Adipose tissue (tissue), 3 donors: Measurements from ENCODE around the gene ARHGEF28. TPM values are rescaled to one million over a fixed set of nuclear protein-coding genes. Genes with fewer than 3 reads are reported as not detected.

Experiments
- H3K27ac ChIP-seq: one replicate; pipeline ENCODE4 v1.5.1; 2013; ENCODE audit warnings: low read depth, low read length
- WGBS, 3 donors: extraction: QIAGEN DNeasy Blood & Tissue Kit; methylation state at CpG; one replicate each; pipeline ENCODE4 v1.1.7; 2013; 5-methylcytosine and 5-hydroxymethylcytosine counted together
- polyA plus RNA-seq, 3 donors: library from polyadenylated mRNA; stranded (reverse); fragments of 200-250 nt; gene quantifications; one replicate each; pipeline ENCODE4 v1.2.3, GENCODE V29; 2013
- donor health status: healthy with polysubstance abuse.
- donor health status: Bipolar disorder and iron deficiency.
- donor health status: healthy.

The ARHGEF28 gene
- polyA plus RNA-seq, 3 donors, result 1.9 to 11.6 (median 5.5) TPM

GRCh38 chr5:73975845-73976244 is 349.8 kb downstream of the ARHGEF28 start:
- 88 to 98% (median 92%) methylated on average over 4 of the region's 4 CpGs for WGBS, 3 donors
- no peak overlapping the region for H3K27ac ChIP-seq

DNA sequence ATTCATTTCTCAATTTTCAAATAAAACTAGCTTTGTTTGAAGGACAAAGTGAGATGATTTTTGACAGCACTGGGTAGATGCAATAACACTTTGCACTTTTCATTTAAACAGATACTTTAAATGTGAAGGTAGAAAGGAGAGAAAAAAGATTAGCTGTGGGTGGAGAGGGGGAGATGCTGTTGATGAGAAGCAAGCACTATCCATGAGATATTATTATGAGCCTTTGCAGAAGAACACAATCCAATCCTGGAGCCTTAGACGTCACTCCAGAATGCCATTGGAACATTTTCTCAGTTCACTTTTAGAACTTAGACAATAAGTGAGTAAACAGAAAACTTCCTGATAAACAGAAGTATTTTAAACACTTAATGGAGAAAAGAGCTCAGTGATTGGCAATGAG is 351.1 kb downstream of the ARHGEF28 start:
- no peak overlapping the region for H3K27ac ChIP-seq
- WGBS, 3 donors, result 60 to 91% (median 89%) methylated on average over 1 of the region's 1 CpG

- 89 to 96% (median 92%) methylated on average over 3 of the region's 3 CpGs for WGBS, 3 donors
- H3K27ac ChIP-seq, result no peak overlapping the region
Measured at GRCh38 chr5:73979321-73979720, 353.3 kb downstream of the ARHGEF28 start.

GRCh38 chr5:73981704-73982103 is 355.7 kb downstream of the ARHGEF28 start:
- WGBS, 3 donors, result 87 to 93% (median 89%) methylated on average over 5 of the region's 5 CpGs
- H3K27ac ChIP-seq, result no peak overlapping the region

- WGBS, 3 donors, result 60 to 78% (median 70%) methylated on average over 1 of the region's 1 CpG
- H3K27ac ChIP-seq, result no peak overlapping the region
Measured at GRCh38 chr5:73983644-73984043, 357.6 kb downstream of the ARHGEF28 start.

- H3K27ac ChIP-seq, result no peak overlapping the region
- WGBS, 3 donors, result 13 to 18% (median 17%) methylated on average over 1 of the region's 1 CpG
Measured at GRCh38 chr5:73985145-73985544, 359.1 kb downstream of the ARHGEF28 start.

GRCh38 chr5:73986729-73987128 is 360.7 kb downstream of the ARHGEF28 start:
- 95 to 100% (median 98%) methylated on average over 1 of the region's 1 CpG for WGBS, 3 donors
- H3K27ac ChIP-seq, result no peak overlapping the region

DNA sequence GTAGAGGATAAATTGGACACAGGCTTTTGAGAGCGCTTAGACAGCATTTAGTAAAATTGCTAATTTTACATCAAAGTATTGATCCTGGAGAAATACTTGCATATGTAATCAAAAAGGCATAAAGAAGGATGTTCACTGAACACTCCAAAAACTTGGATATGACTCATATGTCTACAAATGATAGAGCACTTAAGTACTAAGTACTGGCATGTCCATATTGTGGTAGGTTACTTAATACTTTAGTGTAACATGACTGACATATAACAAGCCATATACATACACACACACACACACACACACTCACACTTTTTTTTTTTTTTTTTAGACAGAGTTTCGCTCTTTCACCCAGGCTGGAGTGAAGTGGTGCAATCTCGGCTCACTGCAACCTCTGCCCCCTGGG is 361.9 kb downstream of the ARHGEF28 start:
- H3K27ac ChIP-seq, result no peak overlapping the region

DNA sequence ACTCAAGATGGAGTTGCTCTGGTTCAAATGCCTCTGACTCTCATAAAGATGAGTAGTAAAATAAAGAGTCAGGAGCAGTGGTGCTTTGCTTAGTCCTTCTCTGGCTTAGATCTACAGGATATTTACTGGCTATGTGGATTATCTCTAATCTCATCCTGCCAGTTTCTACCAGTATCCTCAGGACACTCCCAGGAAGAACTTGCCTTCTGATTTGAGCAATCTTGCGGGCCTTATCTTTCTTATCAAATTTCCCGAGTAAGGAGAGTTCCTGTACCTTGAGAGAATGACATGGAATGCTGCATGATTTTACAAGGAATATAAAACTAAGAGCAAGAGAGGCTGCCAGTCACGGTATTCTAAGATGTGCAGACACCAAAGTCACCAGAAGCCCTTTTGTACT is 364.0 kb downstream of the ARHGEF28 start:
- 46 to 51% (median 48%) methylated on average over 3 of the region's 3 CpGs for WGBS, 3 donors
- H3K27ac ChIP-seq, result no peak overlapping the region

More for the DNA sequence above, 361.9 kb downstream of the ARHGEF28 start:
- 94 to 100% (median 100%) methylated on average over 3 of the region's 3 CpGs for WGBS, 3 donors

Other genes starting within 250 kb of the ARHGEF28 start
- under 1 TPM; 0.05 to 0.34 (median 0.31) TPM for gene FOXD1, start 177.4 kb upstream of the ARHGEF28 start, polyA plus RNA-seq
- gene BTF3, start 127.8 kb upstream of the ARHGEF28 start, polyA plus RNA-seq, result 100 to 1,000 TPM; 398 to 993 (median 677) TPM
- gene ANKRA2, start 60.6 kb upstream of the ARHGEF28 start, polyA plus RNA-seq, result 10 to 100 TPM in 1 of 3 donors, 1 to 10 TPM in 2; 8.1 to 11.7 (median 9.4) TPM
- gene UTP15, start 60.5 kb upstream of the ARHGEF28 start, polyA plus RNA-seq, result 1 to 10 TPM; 2.3 to 9.1 (median 3.3) TPM